HG02642 (cell line): ENCODE measurements around the gene CCDC126.

Experiments used
- ATAC-seq: cut with Tn5 transposase; IDR thresholded peaks from one replicate; pipeline ENCODE4 v1.9.1; 2021; ENCODE audit warnings: mild to moderate bottlenecking; ENCODE audit not compliant: unreplicated experiment, poor library complexity

The CCDC126 gene

GRCh38 chr7:23691320-23691719 is 94.1 kb downstream of the CCDC126 start:
- no peak for ATAC-seq

- ATAC-seq, result no peak
Measured at GRCh38 chr7:23693224-23693623, 96.0 kb downstream of the CCDC126 start.
